Muscle of arm (tissue), 12 donors: ENCODE results near the gene CELA2B. TPM values are rescaled to one million over a fixed set of nuclear protein-coding genes. Genes with fewer than 3 reads are reported as not detected.
"Not testable (repeated sequence)": the region's sequence is repeated elsewhere in the genome, so short reads cannot be mapped to it uniquely, and the experiment has no call there.

Source experiments
- DNase-seq: peaks from one replicate; pipeline ENCODE4 v3.0.0-alpha.2; 2013
- polyA plus RNA-seq, 12 donors: library from polyadenylated mRNA; unstranded; fragments of 120-200 nt; gene quantifications; one replicate each; pipeline ENCODE4 v1.2.1, GENCODE V29; 2013; ENCODE audit not compliant: insufficient read length in 12 of 12

The CELA2B gene
- polyA plus RNA-seq, 12 donors = 1.4 to 5.5 (median 3.4) TPM; not detected in 2

DNA sequence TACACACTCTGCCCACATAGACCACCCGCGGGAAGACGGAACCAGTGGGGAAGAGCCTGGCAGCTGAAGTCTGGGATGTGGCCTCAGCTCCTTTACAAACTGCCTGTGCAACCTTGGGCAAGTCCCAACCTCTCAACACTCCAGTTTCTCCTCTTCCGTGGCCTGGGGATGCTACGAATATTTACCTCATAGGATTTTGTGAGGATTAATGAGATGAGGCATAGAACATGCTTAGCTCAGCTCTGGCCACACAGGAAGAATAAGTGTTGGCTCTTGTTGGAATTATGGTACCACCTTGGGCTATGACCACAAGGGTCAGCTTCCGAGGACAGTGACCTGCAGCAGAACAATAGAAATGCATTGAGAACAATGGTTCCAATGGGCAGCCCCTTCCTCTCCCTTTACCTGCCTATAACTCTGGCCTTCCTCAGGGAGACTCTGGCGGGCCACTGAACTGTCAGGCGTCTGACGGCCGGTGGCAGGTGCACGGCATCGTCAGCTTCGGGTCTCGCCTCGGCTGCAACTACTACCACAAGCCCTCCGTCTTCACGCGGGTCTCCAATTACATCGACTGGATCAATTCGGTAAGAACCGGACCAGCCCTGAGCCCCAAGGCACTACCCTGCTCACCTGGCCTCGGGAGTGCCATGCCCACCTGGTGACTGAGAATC lies 8.8 kb upstream of the CELA2B start:
- not testable (repeated sequence) for DNase-seq

DNA sequence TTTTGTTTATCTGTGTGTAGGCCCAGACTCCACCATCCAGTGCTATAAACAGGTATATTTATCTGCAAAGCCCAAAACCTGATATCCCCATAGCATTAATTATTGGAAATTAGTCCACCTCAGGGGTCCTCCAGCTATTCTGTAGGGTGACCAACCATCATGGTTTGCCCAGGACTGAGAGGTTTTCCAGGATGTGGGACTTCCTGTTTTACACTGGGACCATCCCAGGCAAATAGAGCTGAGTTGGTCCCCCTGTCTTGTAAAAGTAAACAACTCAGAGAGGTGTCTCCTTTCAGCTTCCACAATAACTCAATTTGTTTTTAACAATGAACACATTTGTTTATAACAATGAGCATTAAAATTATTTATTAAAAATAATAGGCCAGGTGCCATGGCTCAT lies 7.8 kb upstream of the CELA2B start:
- DNase-seq = no peak

DNA sequence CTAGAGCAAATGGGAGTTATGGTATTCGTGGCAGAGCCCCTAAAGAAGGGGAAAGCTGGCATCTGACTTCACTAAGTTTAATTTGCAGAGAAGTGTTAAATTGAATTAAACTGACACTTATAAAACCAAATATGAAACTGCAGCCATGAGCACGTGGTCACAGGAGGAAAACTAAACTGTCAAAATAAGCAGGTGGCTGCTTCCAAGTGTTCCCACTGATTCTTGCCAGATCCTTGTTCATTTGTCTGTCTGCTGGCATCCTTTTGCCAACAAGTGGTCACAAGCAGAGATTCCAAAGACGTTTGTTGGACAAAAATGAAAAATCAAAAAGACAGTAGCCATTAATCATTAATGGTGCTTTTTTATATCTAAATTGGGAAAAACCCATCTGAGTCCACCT lies 6.5 kb upstream of the CELA2B start:
- no peak for DNase-seq

DNA sequence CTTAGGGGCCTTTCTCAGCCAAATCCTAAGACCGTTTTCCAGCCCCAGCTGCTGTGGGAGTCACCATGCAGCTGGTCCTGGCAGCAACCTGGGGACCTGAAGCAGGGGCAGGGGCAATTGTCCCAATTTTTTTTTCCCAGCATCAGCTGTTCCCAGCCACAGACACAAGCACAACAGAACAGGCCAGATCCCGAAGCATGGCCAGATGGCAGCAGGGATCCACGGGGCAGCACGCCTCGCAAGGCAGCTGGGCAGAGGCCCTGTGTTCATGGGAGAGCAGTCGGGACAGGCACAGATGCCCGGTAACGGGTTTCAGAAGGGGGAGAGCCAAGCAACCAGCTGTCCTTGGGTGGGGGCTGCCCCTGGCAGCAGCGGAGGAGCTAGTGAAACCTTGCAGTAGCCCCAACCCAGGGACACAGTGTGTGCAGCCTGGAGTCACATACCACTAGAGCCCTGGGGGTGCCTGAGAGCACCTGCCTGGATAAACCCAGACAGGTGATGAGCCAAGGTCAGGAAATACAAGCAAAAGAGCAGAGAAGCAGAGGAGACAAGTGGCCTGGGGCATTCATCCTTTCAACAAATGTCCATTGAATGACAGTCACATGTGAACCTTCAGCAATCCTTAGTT lies 6.0 kb upstream of the CELA2B start:
- DNase-seq = peak; percentile 51

DNA sequence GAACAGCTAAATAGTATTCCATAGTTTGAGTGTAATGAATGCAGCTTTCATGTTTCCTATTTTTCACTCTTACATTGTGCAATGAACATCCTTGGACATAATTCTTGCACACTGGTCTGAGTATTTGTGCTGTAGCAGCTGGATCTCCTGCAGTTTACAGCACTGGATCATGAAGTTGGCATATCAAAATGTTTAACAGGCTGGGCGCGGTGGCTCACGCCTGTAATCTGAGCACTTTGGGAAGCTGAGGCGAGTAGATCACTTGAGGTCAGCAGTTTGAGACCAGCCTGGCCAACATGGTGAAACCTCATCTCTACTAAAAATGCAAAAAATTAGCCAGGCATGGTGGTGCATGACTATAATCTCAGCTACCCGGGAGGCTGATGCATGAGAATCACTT lies 4.8 kb upstream of the CELA2B start:
- DNase-seq = not testable (repeated sequence)

DNA sequence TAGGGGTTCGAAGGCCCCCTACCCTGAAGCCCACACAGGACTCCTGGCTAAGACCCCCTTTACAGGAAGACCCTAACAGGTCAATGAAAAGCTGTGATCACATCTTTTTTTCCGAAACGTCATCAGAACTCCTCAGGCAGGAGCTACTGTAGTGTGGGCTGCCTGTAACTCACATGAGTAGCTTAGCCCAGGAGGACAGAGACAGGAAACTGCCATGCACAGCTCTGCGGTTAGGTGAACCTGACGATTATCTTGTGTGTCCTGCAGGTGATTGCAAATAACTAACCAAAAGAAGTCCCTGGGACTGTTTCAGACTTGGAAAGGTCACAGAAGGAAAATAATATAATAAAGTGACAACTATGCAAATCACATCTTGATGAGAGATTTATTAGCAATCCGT lies 4.2 kb upstream of the CELA2B start:
- not testable (repeated sequence) for DNase-seq

DNA sequence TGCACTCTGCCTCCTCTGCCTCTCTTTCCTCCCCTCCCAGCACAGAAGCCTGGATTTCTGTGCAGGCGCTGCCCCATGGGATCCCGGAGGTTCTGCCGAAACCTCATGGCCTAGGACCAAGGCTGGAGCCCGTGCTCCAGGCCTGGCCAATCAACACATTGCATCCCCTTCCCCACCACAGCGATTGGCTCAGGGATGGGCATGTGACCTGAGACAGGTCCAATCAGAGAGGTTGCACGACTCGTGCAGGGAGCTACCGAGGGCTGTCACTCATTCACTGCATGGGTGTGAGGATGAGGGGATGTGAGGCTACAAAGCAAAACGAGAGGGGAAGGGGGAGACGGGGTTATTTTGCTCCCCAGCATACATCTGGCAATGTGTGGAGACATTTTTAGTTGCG lies 3.3 kb upstream of the CELA2B start:
- DNase-seq = no peak

DNA sequence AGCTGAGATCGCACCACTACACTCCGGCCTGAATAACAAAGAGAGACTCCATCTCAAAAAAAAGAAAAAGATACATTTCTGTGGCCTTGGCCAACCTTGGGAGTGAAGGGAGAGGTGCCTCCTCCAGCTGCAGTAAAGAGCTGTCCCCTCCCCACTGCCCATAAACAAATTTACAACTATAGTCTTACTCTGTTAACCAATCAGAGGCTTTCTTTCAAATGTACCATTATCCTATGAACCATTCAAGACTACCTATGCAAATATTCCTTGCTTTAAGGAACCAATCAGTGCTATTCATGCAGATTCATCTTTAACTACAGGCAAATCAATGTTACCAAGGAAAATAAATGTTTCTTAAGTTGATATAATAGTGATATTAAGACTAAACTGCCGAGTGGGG lies 1.0 kb downstream of the CELA2B start:
- no peak for DNase-seq

DNA sequence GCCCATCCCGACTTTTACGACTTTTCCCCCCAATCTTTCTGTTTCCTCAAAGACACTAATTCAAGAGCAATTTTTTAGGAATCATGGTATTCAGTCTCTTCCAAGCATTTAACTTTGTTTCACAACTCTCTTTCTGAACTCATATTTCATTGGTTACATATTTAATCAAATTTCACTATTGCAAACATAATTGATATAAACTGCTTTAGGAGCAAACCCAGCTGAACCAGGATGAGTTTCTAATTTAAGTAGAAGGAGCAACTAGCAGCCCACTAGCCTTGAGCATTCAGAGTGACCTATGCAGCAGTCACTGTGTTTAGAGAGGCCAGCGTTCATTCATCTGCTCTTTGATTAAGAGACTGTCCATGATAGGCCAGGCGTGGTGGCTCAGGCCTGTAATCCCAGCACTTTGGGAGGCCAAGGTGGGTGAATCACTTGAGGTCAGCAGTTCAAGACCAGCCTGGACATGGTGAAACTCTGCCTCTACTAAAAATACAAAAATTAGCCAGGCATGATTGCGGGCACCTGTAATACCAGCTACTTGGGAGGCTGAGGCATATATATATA lies 1.8 kb downstream of the CELA2B start:
- DNase-seq = no peak

DNA sequence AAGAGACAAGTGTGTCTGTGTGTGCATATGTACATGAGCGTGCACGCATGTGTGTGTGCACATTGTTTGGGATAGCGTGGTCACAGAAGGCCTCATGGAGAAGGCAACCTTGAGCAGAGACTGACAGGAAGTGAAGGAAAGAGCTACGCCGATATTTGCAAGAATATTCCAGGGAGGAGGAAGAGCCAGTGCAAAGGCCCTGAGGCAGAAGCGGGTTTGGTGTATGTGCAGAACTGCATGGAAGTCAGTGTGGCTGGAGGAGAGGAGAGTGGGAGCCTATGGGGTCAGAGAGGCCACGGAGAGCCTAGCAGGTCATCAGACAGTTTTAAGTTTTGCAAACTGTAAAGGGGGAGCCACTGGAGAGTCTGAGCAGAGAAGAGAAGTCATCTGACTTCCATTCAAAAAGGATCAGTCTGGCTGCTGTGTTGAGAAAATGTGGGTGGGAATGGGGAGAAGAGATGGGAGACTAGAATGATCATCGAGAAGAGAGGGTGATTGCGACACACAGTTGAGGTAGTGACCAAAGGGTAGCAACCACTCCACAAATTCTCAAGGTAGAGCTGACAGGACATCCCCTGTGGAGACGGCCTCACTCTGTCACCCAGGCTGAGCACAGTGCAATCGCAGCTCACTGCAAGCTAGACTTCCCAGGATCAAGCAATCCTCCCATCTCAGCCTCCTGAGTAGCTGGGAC lies 3.9 kb downstream of the CELA2B start:
- DNase-seq = no peak

DNA sequence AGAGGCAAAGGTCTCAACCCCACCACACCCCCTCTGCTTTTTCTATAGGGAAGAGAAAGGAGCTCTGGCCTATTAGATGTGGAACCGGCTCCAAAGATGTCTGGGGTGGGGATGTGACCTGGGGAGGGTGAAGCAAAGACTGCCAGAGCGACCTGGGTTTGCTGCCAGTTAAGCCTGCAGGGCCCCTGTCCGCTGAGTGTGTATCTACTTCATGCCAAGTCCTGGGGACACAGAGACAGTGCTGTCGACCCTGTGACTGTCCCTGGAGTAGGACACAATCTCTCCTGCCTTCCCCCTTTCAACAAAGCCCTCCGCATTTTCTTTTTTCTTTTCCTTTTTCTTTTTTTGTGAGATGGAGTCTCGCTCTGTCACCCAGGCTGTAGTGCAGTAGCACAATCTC lies 6.6 kb downstream of the CELA2B start:
- not testable (repeated sequence) for DNase-seq

DNA sequence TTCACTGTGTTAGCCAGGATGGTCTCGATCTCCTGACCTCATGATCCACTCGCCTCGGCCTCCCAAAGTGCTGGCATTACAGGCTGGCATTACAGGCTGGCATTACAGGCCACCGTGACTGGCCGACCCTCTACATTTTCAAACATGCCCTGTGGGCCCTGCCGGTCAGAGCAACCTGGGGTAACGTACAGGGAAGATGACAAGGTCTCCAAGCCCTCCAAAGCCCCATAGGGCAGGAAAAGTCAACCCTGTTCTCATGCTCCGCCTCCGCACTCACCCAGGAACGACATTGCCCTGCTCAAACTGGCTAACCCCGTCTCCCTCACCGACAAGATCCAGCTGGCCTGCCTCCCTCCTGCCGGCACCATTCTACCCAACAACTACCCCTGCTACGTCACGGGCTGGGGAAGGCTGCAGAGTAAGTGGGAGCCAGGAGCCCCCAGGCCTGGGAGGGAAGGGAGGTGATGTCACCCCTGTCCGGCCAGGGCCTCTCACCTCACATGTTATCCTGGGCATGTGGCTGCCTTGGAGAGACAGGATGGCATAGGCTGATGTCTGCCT lies 7.2 kb downstream of the CELA2B start:
- DNase-seq = not testable (repeated sequence)

DNA sequence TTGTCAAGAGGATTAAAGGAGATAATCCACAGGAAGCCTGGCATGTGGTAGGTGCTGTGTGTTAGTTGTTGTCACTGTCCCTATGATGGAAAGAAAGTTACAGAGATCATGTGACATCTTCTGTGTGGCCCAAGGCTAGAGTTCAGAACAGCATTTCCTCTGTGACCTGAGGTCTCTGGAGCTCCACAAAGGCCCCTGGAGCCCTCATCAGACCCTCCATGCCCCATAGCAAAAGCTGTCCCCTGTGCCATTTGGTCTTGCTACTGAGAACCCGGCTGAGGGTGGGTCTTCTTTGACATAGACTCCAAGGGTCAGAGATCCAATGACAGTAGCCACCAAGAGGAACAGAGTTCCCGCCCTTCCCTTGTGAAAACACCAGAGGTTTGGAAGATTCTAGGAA lies 8.1 kb downstream of the CELA2B start:
- DNase-seq = no peak

DNA sequence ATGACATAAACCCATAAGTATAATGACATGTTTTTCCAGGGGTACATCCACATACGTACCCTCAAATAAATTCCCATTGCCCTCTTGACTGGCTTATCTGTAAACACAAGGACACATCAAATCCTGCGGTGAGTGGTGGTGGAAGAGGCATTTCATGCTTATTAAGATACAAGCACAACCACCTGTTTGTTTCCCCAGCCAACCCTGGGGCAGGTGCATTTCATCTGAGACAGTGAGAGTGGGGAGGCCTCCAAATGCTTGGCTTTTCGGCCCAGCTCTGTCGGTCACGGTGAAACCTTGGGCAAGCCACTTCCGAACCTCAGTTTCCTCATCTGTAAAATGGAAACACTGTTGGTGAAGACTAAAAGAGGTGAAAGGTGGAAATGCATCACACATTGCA lies 8.5 kb downstream of the CELA2B start:
- not testable (repeated sequence) for DNase-seq

DNA sequence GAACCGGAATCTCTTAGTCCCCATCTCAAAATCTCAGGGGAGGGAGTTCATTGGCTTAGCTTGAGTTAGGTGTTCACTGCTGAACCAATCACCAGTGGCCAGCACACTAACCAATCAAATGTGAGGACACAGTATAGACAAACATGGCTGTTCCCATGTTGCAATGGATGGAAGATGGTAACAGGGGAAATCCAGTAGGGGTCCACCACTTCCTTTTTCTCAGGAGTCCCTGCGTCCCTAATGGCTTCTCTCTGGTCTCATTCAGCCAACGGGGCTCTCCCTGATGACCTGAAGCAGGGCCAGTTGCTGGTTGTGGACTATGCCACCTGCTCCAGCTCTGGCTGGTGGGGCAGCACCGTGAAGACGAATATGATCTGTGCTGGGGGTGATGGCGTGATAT lies 9.7 kb downstream of the CELA2B start:
- no peak for DNase-seq

DNA sequence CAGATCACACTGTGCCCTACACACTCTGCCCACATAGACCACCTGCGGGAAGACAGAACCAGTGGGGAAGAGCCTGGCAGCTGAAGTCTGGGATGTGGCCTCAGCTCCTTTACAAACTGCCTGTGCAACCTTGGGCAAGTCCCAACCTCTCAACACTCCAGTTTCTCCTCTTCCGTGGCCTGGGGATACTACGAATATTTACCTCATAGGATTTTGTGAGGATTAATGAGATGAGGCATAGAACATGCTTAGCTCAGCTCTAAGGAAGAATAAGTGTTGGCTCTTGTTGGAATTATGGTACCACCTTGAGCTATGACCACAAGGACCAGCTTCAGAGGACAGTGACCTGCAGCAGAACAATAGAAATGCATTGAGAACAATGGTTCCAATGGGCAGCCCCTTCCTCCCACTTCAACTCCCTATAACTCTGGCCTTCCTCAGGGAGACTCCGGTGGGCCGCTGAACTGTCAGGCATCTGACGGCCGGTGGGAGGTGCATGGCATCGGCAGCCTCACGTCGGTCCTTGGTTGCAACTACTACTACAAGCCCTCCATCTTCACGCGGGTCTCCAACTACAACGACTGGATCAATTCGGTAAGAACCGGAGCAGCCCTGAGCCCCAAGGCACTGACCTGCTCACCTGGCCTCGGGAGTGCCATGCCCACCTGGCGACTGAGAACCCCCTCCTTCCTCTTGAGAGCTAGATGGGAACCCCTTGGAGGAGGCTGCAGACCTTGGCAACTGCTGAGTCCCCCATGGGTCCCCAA lies 11.1 kb downstream of the CELA2B start:
- DNase-seq = not testable (repeated sequence)

DNA sequence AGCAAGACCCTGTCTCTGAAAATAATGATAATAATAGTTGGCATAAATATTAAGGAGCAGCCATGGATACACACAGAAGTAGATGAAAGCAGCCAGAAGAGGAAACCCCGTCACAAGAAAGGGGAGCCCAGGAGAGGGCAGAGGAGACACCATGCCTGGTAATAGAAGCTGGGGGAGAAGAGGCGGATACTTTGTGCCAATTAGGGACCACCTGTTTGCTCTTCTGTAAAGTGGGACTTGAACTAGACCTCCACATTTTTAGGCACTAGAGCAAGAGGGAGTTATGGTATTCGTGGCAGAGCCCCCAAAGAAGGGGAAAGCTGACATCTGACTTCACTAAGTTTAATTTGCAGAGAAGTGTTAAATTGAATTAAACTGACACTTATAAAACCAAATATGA lies 12.5 kb downstream of the CELA2B start:
- no peak for DNase-seq

DNA sequence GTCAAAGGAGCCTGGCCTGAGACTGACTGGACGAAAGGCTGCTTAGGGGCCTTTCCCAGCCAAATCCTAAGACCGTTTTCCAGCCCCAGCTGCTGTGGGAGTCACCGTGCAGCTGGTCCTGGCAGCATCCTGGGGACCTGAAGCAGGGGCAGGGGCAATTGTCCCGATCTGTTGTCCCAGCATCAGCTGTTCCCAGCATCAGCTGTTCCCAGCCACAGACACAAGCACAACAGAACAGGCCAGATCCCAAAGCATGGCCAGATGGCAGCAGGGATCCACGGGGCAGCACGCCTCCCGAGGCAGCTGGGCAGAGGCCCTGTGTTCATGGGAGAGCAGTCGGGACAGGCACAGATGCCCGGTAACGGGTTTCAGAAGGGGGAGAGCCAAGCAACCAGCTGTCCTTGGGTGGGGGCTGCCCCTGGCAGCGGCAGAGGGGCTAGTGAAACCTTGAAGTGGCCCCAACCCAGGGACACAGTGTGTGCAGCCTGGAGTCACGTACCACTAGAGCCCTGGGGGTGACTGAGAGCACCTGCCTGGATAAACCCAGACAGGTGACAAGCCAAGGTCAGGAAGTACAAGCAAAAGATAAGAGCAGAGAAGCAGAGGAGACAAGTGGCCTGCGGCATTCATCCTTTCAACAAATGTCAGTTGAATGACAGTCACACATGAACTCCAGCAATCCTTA lies 13.3 kb downstream of the CELA2B start:
- peak; percentile 49 for DNase-seq

DNA sequence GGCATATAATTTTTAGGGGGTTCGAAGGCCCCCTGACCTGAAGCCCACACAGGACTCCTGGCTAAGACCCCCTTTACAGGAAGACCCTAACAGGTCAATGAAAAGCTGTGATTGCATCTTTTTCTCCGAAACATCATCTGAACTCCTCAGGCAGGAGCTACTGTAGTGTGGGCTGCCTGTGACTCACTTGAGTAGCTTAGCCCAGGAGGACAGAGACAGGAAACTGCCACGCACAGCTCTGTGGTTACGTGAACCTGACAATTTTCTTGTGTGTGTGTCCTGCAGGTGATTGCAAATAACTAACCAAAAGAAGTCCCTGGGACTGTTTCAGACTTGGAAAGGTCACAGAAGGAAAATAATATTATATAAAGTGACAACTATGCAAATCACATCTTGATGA lies 15.1 kb downstream of the CELA2B start:
- DNase-seq = not testable (repeated sequence)

DNA sequence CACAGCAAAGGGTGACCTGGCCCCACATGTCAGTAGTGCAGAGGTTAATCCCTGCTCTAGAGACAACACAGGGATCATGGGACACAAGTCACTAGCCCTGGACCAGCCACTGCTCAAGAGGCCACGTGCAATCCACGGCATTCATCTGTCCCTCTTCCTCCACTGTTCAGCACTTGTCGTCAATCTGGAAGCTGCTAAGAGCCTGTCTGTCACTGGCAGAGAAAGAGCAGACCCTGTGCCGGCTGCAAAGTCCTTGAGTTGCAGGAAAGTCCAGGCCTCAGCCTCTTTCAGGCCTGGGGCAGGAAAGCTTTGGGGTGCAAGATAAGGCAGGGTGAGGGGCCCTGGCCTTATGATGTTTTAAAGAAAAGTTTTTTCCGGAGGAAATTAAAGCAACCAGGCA lies 16.7 kb downstream of the CELA2B start:
- DNase-seq = no peak

DNA sequence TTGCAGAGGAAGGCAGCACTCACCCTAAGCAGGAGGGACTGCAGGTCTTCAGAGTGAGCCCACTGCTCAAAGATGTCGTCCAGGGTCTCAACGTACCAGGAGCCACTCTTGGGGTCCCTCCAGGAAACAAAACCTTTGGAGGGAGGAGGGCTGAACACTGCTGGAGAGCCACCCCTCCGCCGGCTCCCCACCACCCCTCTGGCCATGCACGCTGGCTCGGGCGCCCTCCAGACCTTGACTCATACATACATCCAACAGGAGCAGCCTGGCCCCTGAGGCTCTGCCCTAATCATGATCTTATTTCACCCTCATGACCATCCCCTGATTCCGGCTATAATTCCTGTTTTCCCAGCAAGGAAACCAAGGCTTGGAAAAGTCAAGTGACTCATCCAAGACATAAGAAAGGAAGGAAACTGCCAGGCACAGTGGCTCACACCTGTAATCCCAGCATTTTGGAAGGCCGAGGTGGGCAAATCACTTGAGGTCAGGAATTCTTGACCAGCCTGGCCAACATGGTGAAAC lies 18.0 kb downstream of the CELA2B start:
- DNase-seq = no peak
